Sigmoid colon (tissue), 7 donors: Measurements from ENCODE around the gene LUC7L2. TPM values are rescaled to one million over a fixed set of nuclear protein-coding genes. Genes with fewer than 3 reads are reported as not detected.

ENCODE experiments used
- DNase-seq: peaks from one replicate; pipeline ENCODE4 v3.0.0-alpha.2; 2019
- H3K27ac ChIP-seq, 4 donors: fragments of 200-600 bp; sonication (generic); one replicate each; pipeline ENCODE4 v1.5.1; 2016 to 2019; ENCODE audit warnings: mild to moderate bottlenecking in 1 of 4
- H3K27me3 ChIP-seq, 3 donors: fragments of 200-600 bp; sonication (generic); one replicate each; pipeline ENCODE4 v1.5.1; 2019; ENCODE audit warnings: mild to moderate bottlenecking in 1 of 3
- H3K36me3 ChIP-seq, 4 donors: fragments of 200-600 bp; sonication (generic); one replicate each; pipeline ENCODE4 v1.5.1; 2016 to 2019
- H3K4me1 ChIP-seq, 4 donors: fragments of 200-600 bp; sonication (generic); one replicate each; pipeline ENCODE4 v1.5.1; 2017 to 2019
- H3K4me3 ChIP-seq, 4 donors: fragments of 200-600 bp; sonication (generic); one replicate each; pipeline ENCODE4 v1.5.1; 2017 to 2019; ENCODE audit warnings: mild to moderate bottlenecking in 2 of 4, moderate library complexity in 1 of 4
- H3K9me3 ChIP-seq, 4 donors: fragments of 200-600 bp in 3 of 4; sonication (generic) in 3 of 4; one replicate each; pipeline versions ENCODE4 v1.5.1 to v1.6.1; 2013 to 2019
- CTCF ChIP-seq, 4 experiments: fragments of 450-650 bp in 3 of 4; fragments of 200-600 bp in 1 of 4; IDR thresholded peaks; one replicate each; pipeline ENCODE4 v1.5.1; 2016 to 2019; ENCODE audit warnings: antibody characterized with exemption in 4 of 4, mild to moderate bottlenecking in 3 of 4, moderate library complexity in 2 of 4
- EP300 ChIP-seq, 4 donors: sonication (generic); formaldehyde crosslinking; IDR thresholded peaks; one replicate each; pipeline ENCODE4 v1.6.1; 2017; ENCODE audit warnings: antibody characterized with exemption in 4 of 4
- POLR2A ChIP-seq, 2 donors: fragments of 450-650 bp; IDR thresholded peaks; one replicate each; pipeline ENCODE4 v1.6.1; 2016; ENCODE audit warnings: antibody characterized with exemption in 2 of 2, mild to moderate bottlenecking in 2 of 2, moderate library complexity in 2 of 2
- POLR2AphosphoS5 ChIP-seq, 4 donors: sonication (generic); formaldehyde crosslinking; IDR thresholded peaks; one replicate each; pipeline ENCODE4 v1.6.1; 2017; ENCODE audit warnings: antibody characterized with exemption in 4 of 4
- WGBS, 2 donors: extraction: QIAGEN DNeasy Blood & Tissue Kit; methylation state at CpG; one replicate each; pipeline ENCODE4 v1.1.7; 2013; 5-methylcytosine and 5-hydroxymethylcytosine counted together
- intact Hi-C: fragments of 100-400 bp; cut with DNase I; formaldehyde crosslinking; loops from one replicate; pipeline ENCODE4 v1.15.1; 2023
- polyA plus RNA-seq, 3 donors: library from polyadenylated mRNA; stranded (reverse); fragments of 200-250 nt; gene quantifications; one replicate each; pipeline ENCODE4 v1.2.3, GENCODE V29; 2013
- total RNA-seq, 4 donors: library from RNA; depleted of rRNA; stranded (reverse); fragments of >200 nt; gene quantifications; one replicate each; pipeline ENCODE4 v1.1.0, GENCODE V29; 2016
- donor health status: healthy with polysubstance abuse.
- donor health status: Bipolar disorder and iron deficiency.
- donor health status: healthy.

Gene LUC7L2
- total and polyA plus RNA-seq, 7 donors = 23.8 to 79.1 (median 67.1) TPM

- no peaks in the 10 kb centered on the region for H3K9me3 ChIP-seq
- 79 to 100% methylated on average over 1 of the region's 1 CpG for WGBS, 2 donors
- no peak overlapping the region for H3K4me3 ChIP-seq
- no peak for TF ChIP-seq CTCF (IDR thresholded peaks at IDR 0.05)
- no peak overlapping the region for H3K27ac ChIP-seq
- H3K36me3 ChIP-seq = peaks cover 0 to 19% (median 0%) of the 10 kb centered on the region in 4 donors
- peaks cover 0 to 95% (median 76%) of the 10 kb centered on the region in 4 donors for H3K4me1 ChIP-seq
- H3K27me3 ChIP-seq = no peaks in the 10 kb centered on the region
- DNase-seq = no peak
- intact Hi-C loops = no loop called here
Observed at GRCh38 chr7:139370943-139371313, 11.2 kb downstream of the LUC7L2 start.

GRCh38 chr7:139374246-139374645 lies 14.6 kb downstream of the LUC7L2 start:
- WGBS, 2 donors = 82 to 83% methylated on average over 6 of the region's 6 CpGs
- Histone ChIP-seq H3K4me3 (no peak overlapping the region), H3K27ac (no peak overlapping the region), H3K27me3 (no peaks in the 10 kb centered on the region), H3K36me3 (peaks cover 7 to 40% (median 11%) of the 10 kb centered on the region in 4 donors), H3K9me3 (no peaks in the 10 kb centered on the region), H3K4me1 (peaks cover 0 to 64% (median 51%) of the 10 kb centered on the region in 4 donors)
- no peak for TF ChIP-seq CTCF (IDR thresholded peaks at IDR 0.05)
- no peak for TF ChIP-seq EP300 (IDR thresholded peaks at IDR 0.05)
- no peak for TF ChIP-seq POLR2AphosphoS5 (IDR thresholded peaks at IDR 0.05)
- TF ChIP-seq POLR2A (IDR thresholded peaks at IDR 0.05) = no peak
- DNase-seq = no peak
- intact Hi-C loops = no loop called here

GRCh38 chr7:139382439-139382838 lies 22.7 kb downstream of the LUC7L2 start:
- Histone ChIP-seq H3K4me3 (no peak overlapping the region), H3K36me3 (peaks cover 4 to 90% (median 12%) of the 10 kb centered on the region in 4 donors), H3K4me1 (no peaks in the 10 kb centered on the region), H3K9me3 (no peaks in the 10 kb centered on the region), H3K27ac (no peak overlapping the region), H3K27me3 (no peaks in the 10 kb centered on the region)
- WGBS, 2 donors = 86 to 89% methylated on average over 6 of the region's 6 CpGs
- no peak for TF ChIP-seq POLR2A (IDR thresholded peaks at IDR 0.05)
- TF ChIP-seq CTCF (IDR thresholded peaks at IDR 0.05) = no peak
- no peak for TF ChIP-seq POLR2AphosphoS5 (IDR thresholded peaks at IDR 0.05)
- no peak for TF ChIP-seq EP300 (IDR thresholded peaks at IDR 0.05)
- intact Hi-C loops = no loop called here
- DNase-seq = no peak

- intact Hi-C loops = no loop called here
- no peaks in the 10 kb centered on the region for H3K27me3 ChIP-seq
- 95 to 96% methylated on average over 3 of the region's 3 CpGs for WGBS, 2 donors
- H3K4me3 ChIP-seq = no peak overlapping the region
- peaks cover 0 to 8% (median 0%) of the 10 kb centered on the region in 4 donors for H3K4me1 ChIP-seq
- H3K9me3 ChIP-seq = no peaks in the 10 kb centered on the region
- DNase-seq = no peak
- TF ChIP-seq POLR2AphosphoS5 (IDR thresholded peaks at IDR 0.05) (no peak), POLR2A (IDR thresholded peaks at IDR 0.05) (no peak), EP300 (IDR thresholded peaks at IDR 0.05) (no peak), CTCF (IDR thresholded peaks at IDR 0.05) (no peak)
- no peak overlapping the region for H3K27ac ChIP-seq
- H3K36me3 ChIP-seq = peaks cover 0 to 88% (median 7%) of the 10 kb centered on the region in 4 donors
Observed at GRCh38 chr7:139384611-139385010, 24.9 kb downstream of the LUC7L2 start.

GRCh38 chr7:139387594-139387993 lies 27.9 kb downstream of the LUC7L2 start:
- DNase-seq = no peak
- WGBS, 2 donors = 91 to 94% methylated on average over 5 of the region's 5 CpGs
- Histone ChIP-seq H3K27ac (no peak overlapping the region), H3K4me1 (peaks cover 0 to 8% (median 0%) of the 10 kb centered on the region in 4 donors), H3K27me3 (no peaks in the 10 kb centered on the region), H3K36me3 (peaks cover 0 to 79% (median 2%) of the 10 kb centered on the region in 4 donors), H3K9me3 (no peaks in the 10 kb centered on the region), H3K4me3 (no peak overlapping the region)
- intact Hi-C loops = no loop called here
- TF ChIP-seq POLR2AphosphoS5 (IDR thresholded peaks at IDR 0.05) (no peak), POLR2A (IDR thresholded peaks at IDR 0.05) (no peak), CTCF (IDR thresholded peaks at IDR 0.05) (no peak), EP300 (IDR thresholded peaks at IDR 0.05) (no peak)
